Head of caudate nucleus (tissue), 42 donors: Measurements from ENCODE around the gene HOXC13.
A peak's percentile ranks its signal among the peaks of the same experiment; 100 is the strongest.

Experiments used
- DNase-seq, 42 donors: peaks; one replicate each; pipeline versions ENCODE4 v3.0.0 to v3.0.0-alpha.2; 2020 to 2021; ENCODE audit warnings: mixed read lengths in 7 of 42
- intact Hi-C: fragments of 100-400 bp; cut with DNase I; formaldehyde crosslinking; loops from one replicate; pipeline ENCODE4 v1.15.0; 2022

HOXC13 gene

GRCh38 chr12:53976823-53977595, 38.4 kb downstream of the HOXC13 start:
- intact Hi-C loops, result no loop called here
- no peak for DNase-seq

GRCh38 chr12:53977596-53978445, 39.2 kb downstream of the HOXC13 start:
- intact Hi-C loops, result no loop called here
- no peak for DNase-seq

- no peak for DNase-seq
- intact Hi-C loops, result no loop called here
These were observed 40.1 kb downstream of the HOXC13 start for GRCh38 chr12:53978477-53979356.

- intact Hi-C loops, result no loop called here
- DNase-seq, result no peak
These were observed 41.6 kb downstream of the HOXC13 start for GRCh38 chr12:53980104-53980801.

GRCh38 chr12:53980802-53981496, 42.3 kb downstream of the HOXC13 start:
- no peak for DNase-seq
- intact Hi-C loops, result no loop called here

- intact Hi-C loops, result no loop called here
- DNase-seq, result no peak
These were observed 43.3 kb downstream of the HOXC13 start for GRCh38 chr12:53981634-53982565.

GRCh38 chr12:53982648-53983567, 44.3 kb downstream of the HOXC13 start:
- DNase-seq, result no peak
- intact Hi-C loops, result no loop called here

- intact Hi-C loops, result no loop called here
These were observed 44.9 kb downstream of the HOXC13 start for GRCh38 chr12:53983568-53983949.

GRCh38 chr12:53983950-53984572, 45.4 kb downstream of the HOXC13 start:
- no peak for DNase-seq

More at GRCh38 chr12:53983568-53983949, 44.9 kb downstream of the HOXC13 start:
- no peak for DNase-seq

GRCh38 chr12:53984901-53985691, 46.5 kb downstream of the HOXC13 start, which contains the start of gene HOXC10:
Gene HOXC10 (plus strand): TSS chr12:53985146. CDS start chr12:53985260, 114 bp downstream.
- DNase-seq, result peak; percentile 12 to 81 (median 48)
- intact Hi-C loops, result no loop called here

More at GRCh38 chr12:53983950-53984572, 45.4 kb downstream of the HOXC13 start:
- intact Hi-C loops, result no loop called here

GRCh38 chr12:53985692-53985993, 47.0 kb downstream of the HOXC13 start:
- intact Hi-C loops, result no loop called here
- no peak for DNase-seq

- DNase-seq, result no peak
These were observed 47.5 kb downstream of the HOXC13 start for GRCh38 chr12:53985994-53986685.

GRCh38 chr12:53986686-53987483, 48.3 kb downstream of the HOXC13 start:
- DNase-seq, result no peak

More at GRCh38 chr12:53985994-53986685, 47.5 kb downstream of the HOXC13 start:
- intact Hi-C loops, result no loop called here

More at GRCh38 chr12:53986686-53987483, 48.3 kb downstream of the HOXC13 start:
- intact Hi-C loops, result no loop called here
